Measurements from ENCODE around the gene SRRM4.
"Not testable (repeated sequence)": the region's sequence is repeated elsewhere in the genome, so short reads cannot be mapped to it uniquely, and the experiment has no call there.

Gene SRRM4

GRCh38 chr12:119008691-119009221, 27.4 kb downstream of the SRRM4 start:
- peak; percentile 76 for DNase-seq

GRCh38 chr12:119011231-119011630, 29.9 kb downstream of the SRRM4 start:
- DNase-seq = no peak

- DNase-seq = no peak
Measured at GRCh38 chr12:119012179-119012578, 30.8 kb downstream of the SRRM4 start.

GRCh38 chr12:119013023-119013422, 31.7 kb downstream of the SRRM4 start:
- DNase-seq = no peak

GRCh38 chr12:119014368-119014767, 33.0 kb downstream of the SRRM4 start:
- DNase-seq = no peak

GRCh38 chr12:119016715-119017114, 35.4 kb downstream of the SRRM4 start:
- no peak for DNase-seq

- no peak for DNase-seq
Measured at GRCh38 chr12:119019166-119019565, 37.8 kb downstream of the SRRM4 start.

- no peak for DNase-seq
Measured at GRCh38 chr12:119020406-119021360, 39.3 kb downstream of the SRRM4 start.

GRCh38 chr12:119024356-119024755, 43.0 kb downstream of the SRRM4 start:
- DNase-seq = no peak

GRCh38 chr12:119025786-119026185, 44.4 kb downstream of the SRRM4 start:
- DNase-seq = no peak

GRCh38 chr12:119033332-119033731, 52.0 kb downstream of the SRRM4 start:
- not testable (repeated sequence) for DNase-seq

- DNase-seq = peak; percentile 20
Measured at GRCh38 chr12:119036878-119037825, 55.8 kb downstream of the SRRM4 start.

GRCh38 chr12:119044094-119044493, 62.8 kb downstream of the SRRM4 start:
- DNase-seq = no peak

GRCh38 chr12:119047641-119048040, 66.3 kb downstream of the SRRM4 start:
- no peak for DNase-seq

GRCh38 chr12:119050663-119051062, 69.3 kb downstream of the SRRM4 start:
- no peak for DNase-seq

- DNase-seq = no peak
Measured at GRCh38 chr12:119051474-119051873, 70.1 kb downstream of the SRRM4 start.

- DNase-seq = no peak
Measured at GRCh38 chr12:119052001-119052400, 70.7 kb downstream of the SRRM4 start.

GRCh38 chr12:119055977-119056376, 74.6 kb downstream of the SRRM4 start:
- no peak for DNase-seq

- DNase-seq = peak; percentile 65
Measured at GRCh38 chr12:119060847-119061796, 79.8 kb downstream of the SRRM4 start.

- DNase-seq = no peak
Measured at GRCh38 chr12:119068129-119068856, 87.0 kb downstream of the SRRM4 start.

- DNase-seq = no peak
Measured at GRCh38 chr12:119069147-119069642, 87.9 kb downstream of the SRRM4 start.
